Adrenal gland (tissue), 5 donors: Measurements from ENCODE around the gene CELA3B.
"Not testable (repeated sequence)": the region's sequence is repeated elsewhere in the genome, so short reads cannot be mapped to it uniquely, and the experiment has no call there.

Source experiments
- POLR2A ChIP-seq, 2 donors: fragments of 450-650 bp; IDR thresholded peaks; one replicate each; pipeline ENCODE4 v1.6.1; 2017; ENCODE audit warnings: antibody characterized with exemption in 2 of 2, mild to moderate bottlenecking in 2 of 2, moderate library complexity in 1 of 2
- TF ChIP-seq, protein P1 (sequence below), 6 experiments: fragments of 450-650 bp in 4 of 6; fragments of 200-600 bp in 2 of 6; sonication (generic) in 1 of 6; IDR thresholded peaks; 1 replicate in 5 of 6; 2 replicates in 1 of 6; pipeline versions ENCODE4 v1.5.1 to v1.8.0; 2016 to 2021; ENCODE audit warnings: antibody characterized with exemption in 6 of 6, mild to moderate bottlenecking in 2 of 6, moderate library complexity in 1 of 6
- donor health status: DM: no; HTN: no; CAD: no.

DNA sequence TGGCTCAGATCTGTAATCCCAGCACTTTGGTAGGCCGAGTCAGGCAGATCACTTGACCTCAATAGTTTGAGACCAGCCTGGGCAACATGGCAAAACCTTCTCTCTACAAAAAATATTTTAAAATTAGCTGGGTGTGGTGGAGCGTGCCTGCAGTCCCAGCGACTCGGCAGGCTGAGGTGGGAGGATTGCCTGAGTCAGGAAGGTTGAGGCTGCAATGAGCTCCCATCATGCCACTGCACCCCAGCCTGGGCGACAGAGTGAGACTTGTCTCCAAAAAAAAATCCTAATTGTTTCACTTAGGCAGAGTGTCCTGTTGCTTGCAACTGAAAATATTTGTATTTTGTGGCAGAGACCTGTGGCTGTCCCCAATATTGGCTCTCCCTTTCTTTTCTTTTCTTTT lies 7.8 kb upstream of the CELA3B start:
- TF ChIP-seq, protein P1, sequence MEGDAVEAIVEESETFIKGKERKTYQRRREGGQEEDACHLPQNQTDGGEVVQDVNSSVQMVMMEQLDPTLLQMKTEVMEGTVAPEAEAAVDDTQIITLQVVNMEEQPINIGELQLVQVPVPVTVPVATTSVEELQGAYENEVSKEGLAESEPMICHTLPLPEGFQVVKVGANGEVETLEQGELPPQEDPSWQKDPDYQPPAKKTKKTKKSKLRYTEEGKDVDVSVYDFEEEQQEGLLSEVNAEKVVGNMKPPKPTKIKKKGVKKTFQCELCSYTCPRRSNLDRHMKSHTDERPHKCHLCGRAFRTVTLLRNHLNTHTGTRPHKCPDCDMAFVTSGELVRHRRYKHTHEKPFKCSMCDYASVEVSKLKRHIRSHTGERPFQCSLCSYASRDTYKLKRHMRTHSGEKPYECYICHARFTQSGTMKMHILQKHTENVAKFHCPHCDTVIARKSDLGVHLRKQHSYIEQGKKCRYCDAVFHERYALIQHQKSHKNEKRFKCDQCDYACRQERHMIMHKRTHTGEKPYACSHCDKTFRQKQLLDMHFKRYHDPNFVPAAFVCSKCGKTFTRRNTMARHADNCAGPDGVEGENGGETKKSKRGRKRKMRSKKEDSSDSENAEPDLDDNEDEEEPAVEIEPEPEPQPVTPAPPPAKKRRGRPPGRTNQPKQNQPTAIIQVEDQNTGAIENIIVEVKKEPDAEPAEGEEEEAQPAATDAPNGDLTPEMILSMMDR (IDR thresholded peaks at IDR 0.05) = not testable (repeated sequence)
- TF ChIP-seq POLR2A (IDR thresholded peaks at IDR 0.05) = not testable (repeated sequence)
